NOMO-1 (cell line): ENCODE data around the gene ANGPT4.
"Not testable (repeated sequence)": the region's sequence is repeated elsewhere in the genome, so short reads cannot be mapped to it uniquely, and the experiment has no call there.

ENCODE experiments used
- DNase-seq, 2 experiments: peaks; one replicate each; lab custom pipeline; 2025; ENCODE audit not compliant: unreplicated experiment in 2 of 2; lab: John Stamatoyannopoulos, UW

ANGPT4 gene

DNA sequence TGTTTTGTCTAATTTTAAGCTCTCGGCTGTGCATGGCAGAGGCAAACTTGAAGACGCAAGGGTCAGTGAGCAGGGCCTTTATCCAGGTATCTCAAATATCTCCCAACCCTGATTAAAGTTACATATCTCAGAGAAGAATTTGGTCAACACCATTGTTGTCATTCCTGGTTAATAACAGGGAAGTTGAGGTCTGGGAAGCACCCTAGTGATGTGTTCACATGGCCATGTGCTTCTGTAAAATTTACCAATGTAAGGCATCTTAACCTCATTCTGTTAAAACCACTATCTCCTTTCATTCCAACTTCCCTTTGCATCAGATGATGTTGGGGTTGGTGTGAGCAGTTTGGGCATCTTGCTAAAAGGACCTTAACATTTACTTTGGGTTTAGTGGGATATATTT lies 86.6 kb downstream of the ANGPT4 start:
- no peak for DNase-seq

DNA sequence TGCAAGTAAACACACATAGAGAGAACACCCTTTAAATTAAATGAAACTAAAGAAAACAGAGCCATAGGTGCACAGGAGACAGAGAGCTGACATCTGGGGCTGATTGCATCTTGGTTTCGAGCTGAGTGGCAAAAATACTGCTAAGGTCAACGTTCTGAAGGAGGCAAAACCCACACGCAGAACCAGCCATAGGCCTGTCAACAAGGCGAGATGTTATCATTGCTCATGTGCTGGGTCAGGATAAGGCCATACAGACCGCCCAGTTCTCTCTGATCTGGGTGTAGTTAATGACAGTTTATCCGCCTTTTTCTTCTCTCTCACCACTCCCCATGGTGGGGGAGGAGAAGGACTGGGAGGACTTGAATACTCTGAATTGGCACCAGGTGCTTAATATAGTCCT lies 87.1 kb downstream of the ANGPT4 start:
- no peak for DNase-seq

GRCh38 chr20:827981-828380 lies 88.2 kb downstream of the ANGPT4 start:
- not testable (repeated sequence) for DNase-seq

GRCh38 chr20:826695-827323 lies 89.3 kb downstream of the ANGPT4 start:
- no peak for DNase-seq

- no peak for DNase-seq
These were observed 90.3 kb downstream of the ANGPT4 start for GRCh38 chr20:825710-826421.

GRCh38 chr20:824916-825315 lies 91.2 kb downstream of the ANGPT4 start:
- DNase-seq, result no peak

DNA sequence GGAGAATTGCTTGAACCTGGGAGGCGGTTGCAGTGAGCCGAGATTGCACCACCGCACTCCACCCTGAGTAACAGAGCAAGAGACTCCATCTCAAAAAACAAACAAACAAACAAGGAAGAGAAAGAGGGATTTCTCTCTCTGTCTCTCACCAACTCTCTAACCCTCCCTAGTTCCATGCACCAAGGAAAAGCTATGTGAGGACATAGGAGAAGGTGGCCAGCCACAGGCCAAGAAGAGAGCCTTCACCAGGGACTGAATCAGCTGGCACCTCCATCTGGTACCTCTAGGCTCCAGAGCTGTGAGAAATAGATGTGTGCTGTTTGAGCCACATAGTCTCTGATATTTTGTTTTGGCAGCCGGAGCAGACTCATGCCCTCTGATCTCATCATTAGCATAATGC lies 91.6 kb downstream of the ANGPT4 start:
- DNase-seq, result no peak

- no peak for DNase-seq
These were observed 92.6 kb downstream of the ANGPT4 start for GRCh38 chr20:823574-823902.

DNA sequence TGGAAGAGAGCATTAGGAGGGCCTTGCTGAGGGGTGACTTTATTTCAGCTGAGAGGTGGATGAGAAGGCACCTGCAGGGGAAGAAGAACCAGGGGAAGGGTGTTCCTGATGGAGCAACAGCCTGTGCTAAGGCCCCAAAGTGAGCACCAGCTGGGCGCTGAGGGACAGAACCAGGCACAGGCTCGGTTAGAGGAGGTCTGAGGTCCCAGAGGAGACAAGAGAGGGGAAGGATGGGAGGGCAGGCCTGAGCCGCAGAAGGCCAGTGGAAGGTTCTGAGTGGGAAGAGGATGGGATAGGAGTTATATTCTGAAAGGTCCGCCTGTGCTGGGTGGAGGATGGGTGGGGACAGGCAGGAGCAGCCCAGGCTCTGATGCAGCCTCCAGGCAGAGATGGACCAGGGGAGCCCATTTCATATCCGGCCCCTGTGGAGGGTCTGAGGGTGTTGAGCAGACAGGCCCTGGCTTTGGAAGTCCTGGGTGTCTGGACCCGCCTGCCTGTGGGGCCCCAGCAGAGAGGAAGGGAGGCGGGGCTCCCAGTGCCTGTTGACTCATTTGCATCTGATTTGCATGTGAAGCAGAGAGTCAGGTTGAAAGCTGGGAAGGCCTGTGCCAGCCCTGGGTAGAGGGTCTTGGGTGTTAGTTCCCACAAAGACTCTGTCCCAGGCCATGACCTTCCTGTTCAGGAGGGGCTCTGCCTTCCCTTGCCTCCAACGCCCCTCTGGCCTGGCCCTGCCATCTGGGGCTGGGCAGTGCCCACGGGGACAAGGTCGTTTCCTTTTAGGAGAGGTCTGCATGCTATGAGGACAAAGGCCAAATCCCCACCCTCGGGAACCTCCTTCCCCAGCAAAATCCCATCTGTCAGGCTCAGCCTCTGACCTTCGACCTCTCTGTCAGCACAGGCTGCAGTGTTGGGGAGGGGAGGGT lies 93.2 kb downstream of the ANGPT4 start:
- DNase-seq, result no peak

DNA sequence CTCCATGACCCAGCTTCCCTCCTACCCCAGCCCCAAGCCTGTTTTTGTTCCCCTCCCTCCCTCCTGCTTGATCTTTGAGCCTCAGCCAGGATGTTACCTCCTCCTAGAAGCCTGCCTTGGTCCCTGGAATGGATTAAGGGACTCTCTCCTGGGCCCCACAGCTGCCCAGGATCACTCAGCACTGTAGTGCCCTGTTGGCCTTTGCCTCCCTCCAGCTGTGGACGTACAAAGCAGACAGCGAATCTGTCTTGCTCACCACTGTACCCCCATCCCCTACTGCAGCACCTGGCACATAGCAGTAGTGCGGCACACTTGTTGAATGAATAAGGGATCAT lies 94.4 kb downstream of the ANGPT4 start:
- DNase-seq, result no peak

DNA sequence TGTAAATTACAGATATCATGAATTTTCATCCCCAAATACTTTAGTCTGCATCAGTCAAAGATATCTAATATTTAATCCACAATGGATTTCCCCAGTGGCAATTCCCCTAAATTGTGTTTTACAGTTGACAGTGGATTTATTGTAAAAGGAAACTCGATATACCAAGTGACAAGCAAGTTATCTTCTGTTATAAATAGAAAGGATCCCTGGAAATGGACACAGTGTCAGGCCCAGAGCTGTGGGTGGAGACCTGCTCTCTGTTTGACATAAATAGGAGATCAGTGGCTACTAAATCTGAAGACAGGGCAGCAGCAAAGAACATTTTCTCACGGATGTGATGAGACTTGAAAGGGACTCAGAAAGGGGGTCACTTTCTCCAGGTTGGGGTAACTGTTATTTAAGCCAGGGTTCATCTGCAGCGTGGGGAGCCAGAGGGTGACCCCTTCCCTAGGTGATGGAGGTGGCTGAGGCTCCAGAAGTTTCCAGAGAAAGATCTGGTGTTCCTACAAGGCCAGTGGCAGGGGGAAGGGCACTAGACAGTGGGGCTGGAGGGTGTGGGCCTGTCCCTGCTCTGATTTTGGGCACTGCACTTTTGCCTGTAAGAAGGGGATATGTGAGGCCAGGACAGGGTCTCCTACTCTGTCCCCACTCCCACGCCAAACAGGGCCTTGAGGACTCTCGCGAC lies 94.9 kb downstream of the ANGPT4 start:
- no peak for DNase-seq

DNA sequence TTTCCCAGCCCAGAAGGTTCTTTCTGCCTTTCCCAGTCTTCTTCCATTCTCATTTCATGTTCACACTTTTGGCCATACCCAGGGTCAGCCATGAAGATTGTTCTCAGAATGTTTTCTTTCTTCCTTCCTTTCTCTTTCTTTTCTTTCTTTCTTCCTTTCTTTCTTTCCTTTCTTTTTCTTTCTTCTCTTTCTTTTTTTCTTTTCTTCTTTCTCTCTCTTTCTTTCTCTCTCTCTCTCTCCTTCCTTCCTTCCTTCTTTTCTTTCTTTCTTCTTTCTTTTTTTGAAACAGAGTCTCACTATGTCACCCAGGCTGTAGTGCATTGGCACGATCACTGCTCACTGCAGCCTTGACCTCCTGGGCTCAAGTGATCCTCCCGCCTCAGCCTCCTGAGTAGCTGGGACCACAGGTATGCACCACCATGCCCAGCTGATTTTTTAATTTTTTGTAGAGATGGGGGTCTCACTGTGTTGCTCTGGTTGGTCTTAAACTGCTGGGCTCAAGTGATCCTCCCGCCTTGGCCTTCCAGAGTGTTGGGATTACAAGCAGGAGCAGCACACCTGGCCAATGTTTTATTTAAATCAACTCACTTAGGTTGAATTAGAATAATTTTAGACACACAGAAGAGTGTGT lies 95.7 kb downstream of the ANGPT4 start:
- no peak for DNase-seq
